GM19238 (cell line): ENCODE results near the gene C2CD2.

Experiments
- DNase-seq: peaks from one replicate; pipeline ENCODE4 v3.0.0; 2011; ENCODE audit warnings: low spot score; ENCODE audit not compliant: insufficient read length

Gene C2CD2

GRCh38 chr21:41847066-41847804, 106.6 kb downstream of the C2CD2 start:
- no peak for DNase-seq

- no peak for DNase-seq
Observed at GRCh38 chr21:41846536-41846935, 107.3 kb downstream of the C2CD2 start.

GRCh38 chr21:41846033-41846317, 107.8 kb downstream of the C2CD2 start:
- no peak for DNase-seq

- DNase-seq: no peak
Observed at GRCh38 chr21:41845310-41846032, 108.3 kb downstream of the C2CD2 start.

GRCh38 chr21:41843584-41843983, 110.2 kb downstream of the C2CD2 start:
- no peak for DNase-seq

- no peak for DNase-seq
Observed at GRCh38 chr21:41840880-41841279, 112.9 kb downstream of the C2CD2 start.

GRCh38 chr21:41839387-41840000, 114.3 kb downstream of the C2CD2 start:
- DNase-seq: no peak

GRCh38 chr21:41837756-41838297, 116.0 kb downstream of the C2CD2 start:
- no peak for DNase-seq

- DNase-seq: no peak
Observed at GRCh38 chr21:41836166-41837015, 117.4 kb downstream of the C2CD2 start.

- no peak for DNase-seq
Observed at GRCh38 chr21:41835711-41836154, 118.1 kb downstream of the C2CD2 start.
